Islet of Langerhans (tissue), 1 donor: Measurements from ENCODE around the gene ILRUN.
A peak's percentile ranks its signal among the peaks of the same experiment; 100 is the strongest.
"Not testable (repeated sequence)": the region's sequence is repeated elsewhere in the genome, so short reads cannot be mapped to it uniquely, and the experiment has no call there.

ENCODE experiments used
- FAIRE-seq: peaks from one replicate; lab custom pipeline; 2011; peaks lifted over from hg19 to GRCh38; lab: Jason Lieb, UNC

Gene ILRUN

DNA sequence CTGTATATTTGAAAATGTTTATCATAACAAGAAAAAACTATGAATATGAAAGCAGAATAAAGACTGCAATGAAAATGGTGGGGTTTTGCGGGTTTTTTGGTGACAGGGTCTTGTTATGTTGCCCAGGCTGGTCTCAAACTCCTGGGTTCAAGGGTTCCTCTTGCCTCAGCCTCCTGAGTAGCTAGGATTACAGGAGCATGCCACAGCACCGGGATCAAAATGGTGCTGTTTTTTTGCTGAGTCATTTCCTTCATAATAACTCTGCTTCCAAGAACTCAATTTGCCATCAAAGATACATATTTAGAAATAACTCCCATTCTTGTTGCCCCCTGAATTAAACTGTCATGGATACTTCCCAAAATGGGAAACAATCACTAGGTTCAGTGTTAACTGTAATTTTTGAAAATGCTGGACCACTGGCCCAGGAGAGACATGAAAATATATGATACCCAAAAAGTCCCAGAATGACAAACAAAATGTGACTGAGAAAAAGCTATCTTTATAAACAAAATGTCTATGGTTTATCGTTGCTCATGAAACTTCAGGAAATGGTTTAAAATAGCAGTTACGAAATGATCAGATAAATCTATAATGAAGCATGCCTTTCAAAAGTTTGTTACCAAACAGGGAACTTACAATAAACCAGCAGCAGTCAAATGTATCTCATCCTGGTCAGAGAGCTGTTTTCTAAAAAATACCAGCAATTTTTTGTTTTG, 32.2 kb downstream of the ILRUN start:
- FAIRE-seq, result no peak

DNA sequence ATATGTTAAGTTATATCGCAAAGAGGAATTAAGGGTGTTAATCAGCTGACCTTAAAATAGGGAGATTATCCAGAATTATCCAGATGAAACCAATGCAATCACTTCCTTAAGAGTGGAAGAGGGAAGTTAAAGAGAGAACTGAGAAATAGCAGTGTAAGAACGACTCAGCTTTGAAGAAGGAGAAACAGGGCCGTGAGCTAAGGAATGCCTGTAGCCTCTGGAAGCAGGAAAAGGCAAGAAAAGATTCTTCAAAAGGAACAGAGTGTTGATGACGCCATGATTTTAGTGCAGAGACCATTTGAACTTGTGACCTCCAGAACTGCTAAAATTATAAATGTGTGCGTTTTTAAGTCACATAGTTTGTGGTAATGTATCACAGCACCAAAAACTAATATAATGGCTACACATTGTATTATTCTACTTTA, 32.7 kb downstream of the ILRUN start:
- no peak for FAIRE-seq

DNA sequence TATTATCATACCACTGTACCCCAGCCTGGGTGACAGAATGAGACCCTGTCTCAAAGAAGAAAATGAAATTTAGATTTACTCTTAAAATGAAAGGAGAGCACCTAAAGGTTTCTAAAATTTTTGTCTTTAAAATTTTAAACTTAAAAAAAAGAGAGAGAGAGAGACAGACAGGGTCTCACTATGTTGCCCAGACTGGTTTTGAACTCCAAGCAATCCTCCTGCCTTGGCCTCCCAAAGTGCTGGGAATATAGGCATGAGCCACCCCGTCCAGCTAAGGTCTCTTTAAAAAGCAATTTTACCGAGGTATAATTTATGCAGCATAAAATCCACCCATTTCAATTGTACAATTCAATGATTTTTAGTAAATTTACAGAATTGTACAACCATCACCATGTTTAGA, 33.2 kb downstream of the ILRUN start:
- FAIRE-seq, result no peak

DNA sequence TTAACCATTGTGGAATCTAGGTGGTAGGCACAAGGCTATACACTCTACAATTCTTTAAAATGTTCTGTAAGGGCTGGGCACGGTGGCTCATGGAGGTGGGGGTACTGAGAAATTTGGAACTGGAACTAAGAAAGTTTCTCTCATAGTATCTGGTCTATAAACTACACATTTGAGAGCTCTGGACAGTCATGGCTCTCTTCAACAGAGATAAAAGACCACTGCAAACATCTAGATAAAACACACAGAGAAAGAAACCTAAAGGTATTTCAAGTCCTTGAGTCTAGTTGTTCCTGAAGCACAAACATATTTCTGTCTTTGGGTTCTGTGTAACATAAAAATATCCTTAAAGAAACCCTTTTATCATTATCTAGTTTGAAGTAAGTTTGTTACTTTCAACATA, 35.2 kb downstream of the ILRUN start:
- no peak for FAIRE-seq

DNA sequence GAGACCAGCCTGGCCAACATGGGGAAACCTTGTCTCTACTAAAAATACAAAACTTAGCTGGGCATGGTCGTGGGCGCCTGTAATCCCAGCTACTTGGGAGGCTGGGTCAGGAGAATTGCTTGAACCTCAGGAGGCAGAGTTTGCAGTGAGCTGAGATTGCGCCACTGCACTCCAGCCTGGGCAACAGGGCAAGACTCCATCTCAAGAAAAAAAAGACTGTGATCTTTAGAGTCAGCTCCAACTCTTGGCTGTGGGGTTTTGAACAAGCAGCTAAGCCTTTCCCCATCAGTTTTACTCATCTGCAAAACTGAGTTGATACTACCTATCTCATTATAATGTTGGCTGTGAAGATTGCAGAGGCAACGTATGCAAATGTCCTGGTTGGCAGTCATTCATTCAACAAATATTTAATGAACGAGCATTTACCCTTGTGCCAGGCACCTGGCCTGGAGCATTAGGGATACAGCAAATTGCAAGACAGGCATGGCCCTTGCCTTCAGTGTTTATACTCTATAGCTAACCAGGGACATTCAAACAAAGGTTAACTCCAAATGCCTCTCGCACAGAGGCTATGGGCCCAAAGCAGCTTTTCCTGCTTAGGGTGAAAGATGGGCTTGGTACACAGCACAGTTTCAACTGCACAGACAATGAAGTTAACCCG, 37.8 kb downstream of the ILRUN start:
- FAIRE-seq, result no peak

GRCh38 chr6:34657979-34658480, 38.5 kb downstream of the ILRUN start:
- not testable (repeated sequence) for FAIRE-seq

DNA sequence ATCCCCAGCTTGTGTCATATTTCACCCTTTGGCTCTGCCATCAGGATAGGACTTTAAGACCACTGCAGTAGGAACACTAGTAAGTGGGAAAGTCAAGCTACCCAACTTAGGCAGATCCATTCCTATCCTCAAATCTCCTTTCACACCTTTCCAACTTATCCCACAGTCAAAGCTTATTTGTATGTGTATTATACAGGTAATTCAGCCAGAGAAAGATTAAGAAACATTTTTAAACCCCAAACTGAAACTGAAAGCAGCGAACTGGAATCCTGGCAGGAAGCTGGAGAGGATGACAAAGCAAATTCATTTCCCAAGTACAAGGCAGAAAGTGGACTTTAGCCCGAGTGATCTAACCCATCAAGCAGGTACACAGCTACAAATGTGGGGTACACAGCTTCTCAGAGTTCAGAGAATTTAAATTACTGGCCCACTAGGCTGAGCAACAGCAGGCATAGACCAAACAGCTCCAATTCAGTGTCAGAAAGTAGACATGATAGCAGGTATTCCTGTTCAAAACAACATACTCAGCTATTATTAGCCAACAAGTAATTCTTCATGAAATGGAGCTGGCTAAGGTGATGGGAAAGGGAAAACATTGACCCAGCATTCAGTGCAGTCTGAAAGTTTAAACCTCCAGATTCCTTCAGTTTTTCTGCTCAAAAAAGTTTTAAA, 39.1 kb downstream of the ILRUN start:
- FAIRE-seq, result peak; percentile 93

DNA sequence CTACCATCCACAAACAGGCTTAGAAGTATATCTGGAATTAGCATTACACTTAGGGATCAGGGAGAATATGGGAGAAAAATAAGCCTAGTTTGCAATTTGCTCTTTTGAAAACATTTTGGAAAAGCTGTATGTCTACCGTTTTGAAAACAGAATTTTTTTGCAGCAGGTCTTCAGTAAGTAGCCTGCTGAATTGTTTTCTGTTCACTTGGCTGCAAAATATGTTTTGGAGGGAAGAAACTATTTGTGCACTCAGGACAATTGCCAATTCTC, 39.6 kb downstream of the ILRUN start:
- no peak for FAIRE-seq

- FAIRE-seq, result no peak
Observed at GRCh38 chr6:34656378-34657036, 40.1 kb downstream of the ILRUN start.

DNA sequence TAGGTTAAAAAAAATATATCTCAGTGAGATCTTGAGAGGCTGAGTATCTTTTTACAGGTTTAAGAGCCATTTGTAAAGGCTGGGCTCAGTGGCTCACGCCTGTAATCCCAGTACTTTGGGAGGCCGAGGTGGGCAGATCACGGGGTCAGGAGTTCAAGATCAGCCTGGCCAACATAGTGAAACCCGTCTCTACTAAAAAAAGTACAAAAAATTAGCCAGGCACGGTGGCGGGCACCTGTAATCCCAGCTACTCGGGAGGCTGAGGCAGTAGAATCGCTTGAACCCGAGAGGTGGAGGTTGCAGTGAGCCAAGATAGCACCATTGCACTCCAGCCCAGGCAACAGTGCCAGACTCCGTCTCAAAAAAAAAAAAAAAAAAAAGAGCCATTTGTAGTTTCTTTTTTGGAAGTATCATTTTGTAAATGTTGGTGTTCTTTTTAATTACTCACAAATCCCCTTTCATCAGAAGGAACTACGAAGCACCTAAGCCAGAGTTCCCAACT, 40.6 kb downstream of the ILRUN start:
- not testable (repeated sequence) for FAIRE-seq

DNA sequence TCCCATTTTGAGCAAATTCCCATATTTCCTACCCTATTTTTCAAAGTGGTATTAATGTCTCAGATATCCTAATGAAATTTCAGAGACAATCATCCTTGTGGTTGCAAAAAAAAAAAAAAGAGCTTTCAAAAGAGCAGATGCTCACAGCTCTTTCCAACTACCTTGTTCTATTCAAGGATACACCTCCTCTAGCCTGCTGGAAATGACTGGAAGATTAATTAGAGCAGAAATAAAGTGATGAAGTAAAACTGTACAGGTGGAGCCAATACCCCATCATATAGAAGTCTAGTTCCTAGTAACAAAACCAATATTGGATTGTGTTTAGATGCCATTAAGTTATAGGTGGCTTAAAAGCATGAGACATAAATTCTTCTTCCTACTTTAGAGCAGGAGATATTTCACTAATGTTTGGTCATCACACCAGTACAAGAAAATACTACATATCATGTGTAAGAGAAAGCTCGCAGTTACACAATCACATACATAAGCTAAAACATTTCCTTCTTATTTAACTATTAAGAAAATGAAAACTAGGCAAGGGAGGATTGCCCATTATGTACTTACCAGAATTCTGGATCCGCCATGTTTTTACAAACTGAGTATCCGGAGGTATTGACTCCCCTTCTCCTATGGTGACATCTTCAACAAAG, 42.4 kb downstream of the ILRUN start:
- peak; percentile 33 for FAIRE-seq

DNA sequence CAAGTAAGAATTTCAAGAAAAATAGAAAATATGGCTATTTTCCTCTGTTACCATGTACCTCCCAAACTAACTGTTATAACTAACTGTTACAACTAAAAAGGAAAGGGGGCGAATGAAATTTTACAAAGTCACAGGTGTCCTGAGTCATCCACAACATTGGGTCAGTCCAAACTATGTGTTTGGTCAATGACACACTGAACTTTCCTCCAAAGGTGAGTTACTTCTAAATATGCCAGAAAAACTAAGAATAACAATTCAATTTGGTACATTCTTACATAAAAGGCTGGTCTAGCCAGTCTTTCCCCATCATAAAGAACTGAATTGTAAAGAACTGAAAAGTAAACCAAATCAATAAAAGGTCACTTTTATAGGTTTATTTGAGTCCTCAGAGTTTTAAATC, 44.3 kb downstream of the ILRUN start:
- no peak for FAIRE-seq

GRCh38 chr6:34650823-34651222, 45.7 kb downstream of the ILRUN start:
- FAIRE-seq, result no peak

DNA sequence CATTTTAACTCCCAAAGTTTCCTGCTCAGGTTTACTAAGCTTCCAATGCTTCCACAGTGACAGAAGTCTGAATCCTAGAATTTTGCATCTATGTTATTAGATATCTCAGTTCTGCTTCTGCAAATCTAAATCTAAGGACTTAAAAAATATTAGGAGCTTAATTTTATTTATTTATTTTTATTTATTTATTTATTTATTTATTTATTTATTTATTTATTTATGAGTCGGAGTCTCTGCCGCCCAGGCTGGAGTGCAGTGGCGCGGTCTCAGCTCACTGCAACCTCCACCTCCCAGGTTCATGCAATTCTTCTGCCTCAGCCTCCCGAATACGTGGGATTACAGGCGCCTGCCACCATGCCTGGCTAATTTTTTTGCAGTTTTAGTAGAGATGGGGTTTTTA, 46.3 kb downstream of the ILRUN start:
- FAIRE-seq, result not testable (repeated sequence)

GRCh38 chr6:34648806-34649205, 47.8 kb downstream of the ILRUN start:
- FAIRE-seq, result no peak
